ENCODE data around the gene NOL4L.

NOL4L gene

DNA sequence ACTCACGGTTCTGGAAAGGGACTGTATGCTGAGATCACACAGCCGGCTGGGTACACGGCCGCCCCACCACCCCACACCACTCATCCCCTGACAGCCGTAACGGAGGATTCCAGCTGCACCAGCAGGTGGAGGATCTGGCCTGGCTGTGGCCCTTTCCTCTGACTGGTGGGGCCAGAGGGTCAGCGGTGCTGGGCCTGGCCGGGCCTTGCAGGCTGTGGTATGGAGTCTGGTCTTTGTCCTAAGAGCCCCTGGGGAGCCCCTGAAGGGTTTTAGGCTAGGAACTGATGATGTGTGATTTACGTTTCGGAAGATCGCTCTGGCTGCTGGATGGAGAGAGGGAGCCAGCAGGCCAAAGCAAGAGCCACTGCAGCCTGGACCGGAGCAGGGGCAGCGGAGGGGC, 26.6 kb downstream of the NOL4L start:
- no peak overlapping the region for H3K27ac ChIP-seq (ENCODE audit: low read depth, low read length)
- H3K9me3 ChIP-seq (ENCODE audit: insufficient read depth, low read length) = no peaks in the 10 kb centered on the region
- H3K4me3 ChIP-seq (ENCODE audit: insufficient read depth, low read length, poor library complexity, severe bottlenecking) = no peak overlapping the region
- no peaks in the 10 kb centered on the region for H3K36me3 ChIP-seq (ENCODE audit: low read length)
- TF ChIP-seq, protein P1, sequence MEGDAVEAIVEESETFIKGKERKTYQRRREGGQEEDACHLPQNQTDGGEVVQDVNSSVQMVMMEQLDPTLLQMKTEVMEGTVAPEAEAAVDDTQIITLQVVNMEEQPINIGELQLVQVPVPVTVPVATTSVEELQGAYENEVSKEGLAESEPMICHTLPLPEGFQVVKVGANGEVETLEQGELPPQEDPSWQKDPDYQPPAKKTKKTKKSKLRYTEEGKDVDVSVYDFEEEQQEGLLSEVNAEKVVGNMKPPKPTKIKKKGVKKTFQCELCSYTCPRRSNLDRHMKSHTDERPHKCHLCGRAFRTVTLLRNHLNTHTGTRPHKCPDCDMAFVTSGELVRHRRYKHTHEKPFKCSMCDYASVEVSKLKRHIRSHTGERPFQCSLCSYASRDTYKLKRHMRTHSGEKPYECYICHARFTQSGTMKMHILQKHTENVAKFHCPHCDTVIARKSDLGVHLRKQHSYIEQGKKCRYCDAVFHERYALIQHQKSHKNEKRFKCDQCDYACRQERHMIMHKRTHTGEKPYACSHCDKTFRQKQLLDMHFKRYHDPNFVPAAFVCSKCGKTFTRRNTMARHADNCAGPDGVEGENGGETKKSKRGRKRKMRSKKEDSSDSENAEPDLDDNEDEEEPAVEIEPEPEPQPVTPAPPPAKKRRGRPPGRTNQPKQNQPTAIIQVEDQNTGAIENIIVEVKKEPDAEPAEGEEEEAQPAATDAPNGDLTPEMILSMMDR (IDR thresholded peaks at IDR 0.05; ENCODE audit: insufficient read depth, low read length, poor library complexity, severe bottlenecking) = no peak
- no peak for TF ChIP-seq EZH2phosphoT487 (conservative IDR thresholded peaks at IDR 0.05; ENCODE audit: low read length)
- no peaks in the 10 kb centered on the region for H4K20me1 ChIP-seq (ENCODE audit: low read depth, low read length)
- no peaks in the 10 kb centered on the region for H3K27me3 ChIP-seq (ENCODE audit: low read length)
- H3F3A ChIP-seq (ENCODE audit: insufficient read depth) = no peaks in the 10 kb centered on the region
- no peak overlapping the region for H3K9ac ChIP-seq (ENCODE audit: low read length)
- no peaks in the 10 kb centered on the region for H3K79me2 ChIP-seq (ENCODE audit: insufficient read depth, low read length)
- no peak overlapping the region for H3K4me2 ChIP-seq (ENCODE audit: low read depth, low read length, poor library complexity, severe bottlenecking)
- no peak overlapping the region for H2AFZ ChIP-seq (ENCODE audit: low read depth, low read length, severe bottlenecking)
- no peaks in the 10 kb centered on the region for H3K9me2 ChIP-seq (replicated peaks; ENCODE audit: insufficient read depth, low read length)

GRCh38 chr20:32557319-32557718, 27.8 kb downstream of the NOL4L start:
- no peak overlapping the region for H2AFZ ChIP-seq (ENCODE audit: low read depth, low read length, severe bottlenecking)
- H4K20me1 ChIP-seq (ENCODE audit: low read depth, low read length) = no peaks in the 10 kb centered on the region

GRCh38 chr20:32556312-32557184, 28.6 kb downstream of the NOL4L start:
- H3K9ac ChIP-seq (ENCODE audit: low read length) = no peak overlapping the region
- H3K27me3 ChIP-seq (ENCODE audit: low read length) = no peaks in the 10 kb centered on the region
- no peaks in the 10 kb centered on the region for H3K79me2 ChIP-seq (ENCODE audit: insufficient read depth, low read length)
- H3K9me2 ChIP-seq (replicated peaks; ENCODE audit: insufficient read depth, low read length) = no peaks in the 10 kb centered on the region
- H3K4me2 ChIP-seq (ENCODE audit: low read depth, low read length, poor library complexity, severe bottlenecking) = no peak overlapping the region
- no peaks in the 10 kb centered on the region for H3K36me3 ChIP-seq (ENCODE audit: low read length)
- H3K27ac ChIP-seq (ENCODE audit: low read depth, low read length) = no peak overlapping the region
- H2AFZ ChIP-seq (ENCODE audit: low read depth, low read length, severe bottlenecking) = no peak overlapping the region
- H3F3A ChIP-seq (ENCODE audit: insufficient read depth) = no peaks in the 10 kb centered on the region
- TF ChIP-seq, protein P1 (IDR thresholded peaks at IDR 0.05; ENCODE audit: insufficient read depth, low read length, poor library complexity, severe bottlenecking) = no peak
- no peak for TF ChIP-seq EZH2phosphoT487 (conservative IDR thresholded peaks at IDR 0.05; ENCODE audit: low read length)
- H3K9me3 ChIP-seq (ENCODE audit: insufficient read depth, low read length) = no peaks in the 10 kb centered on the region
- no peak overlapping the region for H3K4me3 ChIP-seq (ENCODE audit: insufficient read depth, low read length, poor library complexity, severe bottlenecking)
- no peaks in the 10 kb centered on the region for H4K20me1 ChIP-seq (ENCODE audit: low read depth, low read length)

More at GRCh38 chr20:32557319-32557718, 27.8 kb downstream of the NOL4L start:
- Histone ChIP-seq H3K9me3 (ENCODE audit: insufficient read depth, low read length) (no peaks in the 10 kb centered on the region), H3F3A (ENCODE audit: insufficient read depth) (no peaks in the 10 kb centered on the region), H3K27ac (ENCODE audit: low read depth, low read length) (no peak overlapping the region), H3K4me3 (ENCODE audit: insufficient read depth, low read length, poor library complexity, severe bottlenecking) (no peak overlapping the region), H3K9me2 (replicated peaks; ENCODE audit: insufficient read depth, low read length) (no peaks in the 10 kb centered on the region), H3K79me2 (ENCODE audit: insufficient read depth, low read length) (no peaks in the 10 kb centered on the region), H3K9ac (ENCODE audit: low read length) (no peak overlapping the region), H3K36me3 (ENCODE audit: low read length) (no peaks in the 10 kb centered on the region), H3K27me3 (ENCODE audit: low read length) (no peaks in the 10 kb centered on the region), H3K4me2 (ENCODE audit: low read depth, low read length, poor library complexity, severe bottlenecking) (no peak overlapping the region)
- TF ChIP-seq EZH2phosphoT487 (conservative IDR thresholded peaks at IDR 0.05; ENCODE audit: low read length) = no peak
- TF ChIP-seq, protein P1 (IDR thresholded peaks at IDR 0.05; ENCODE audit: insufficient read depth, low read length, poor library complexity, severe bottlenecking) = no peak
